PC-9 (cell line): ENCODE results near the gene GUCD1. TPM values are rescaled to one million over a fixed set of nuclear protein-coding genes. Genes with fewer than 3 reads are reported as not detected.

ENCODE experiments used
- BruUV-seq: library from RNA; stranded (reverse); fragments of 400-500 nt; replicated peaks from 2 replicates; lab custom pipeline; 2021; lab: Mats Ljungman, UMichigan
- CTCF ChIA-PET: fragments of 300-600 bp; sonication (Branson Sonifier 250); formaldehyde crosslinking; loops from one replicate; lab custom pipeline; 2022; ENCODE audit warnings: antibody characterized with exemption; lab: Charles Lee
- POLR2A ChIA-PET: fragments of 300-600 bp; sonication (Branson Sonifier 250); formaldehyde crosslinking; loops from one replicate; lab custom pipeline; 2022; ENCODE audit warnings: antibody characterized with exemption; ENCODE audit not compliant: unreplicated experiment; lab: Charles Lee
- DNase-seq, 2 experiments: peaks; one replicate each; pipeline versions ENCODE4 v3.0.0 to v3.0.0-alpha.2; 2015 to 2022; ENCODE audit warnings: mixed read lengths in 1 of 2
- H2AFZ ChIP-seq: fragments of 200-600 bp; sonication (generic); 2 replicates; pipeline ENCODE4 v1.8.1; 2017; ENCODE audit warnings: antibody characterized with exemption
- H3F3A ChIP-seq: fragments of 200-600 bp; sonication (generic); 2 replicates; pipeline ENCODE4 v1.8.1; 2017; ENCODE audit warnings: antibody characterized with exemption, mild to moderate bottlenecking, low read depth; ENCODE audit not compliant: insufficient read depth
- H3K27ac ChIP-seq: fragments of 200-600 bp; sonication (generic); 2 replicates; pipeline ENCODE4 v1.6.1; 2016; ENCODE audit warnings: mixed run types
- H3K27me3 ChIP-seq: fragments of 200-600 bp; sonication (generic); 2 replicates; pipeline ENCODE4 v1.6.1; 2016; ENCODE audit warnings: low read depth, mixed run types; ENCODE audit not compliant: insufficient read depth
- H3K36me3 ChIP-seq: fragments of 200-600 bp; sonication (generic); 2 replicates; pipeline ENCODE4 v1.6.1; 2016; ENCODE audit warnings: low read depth, mixed run types
- H3K4me1 ChIP-seq: fragments of 200-600 bp; sonication (generic); replicated peaks from 2 replicates; pipeline ENCODE4 v1.6.1; 2016; ENCODE audit warnings: mixed run types; ENCODE audit not compliant: insufficient read depth
- H3K4me2 ChIP-seq: fragments of 200-600 bp; sonication (generic); 2 replicates; pipeline ENCODE4 v1.6.1; 2017; ENCODE audit warnings: mixed run types
- H3K4me3 ChIP-seq: fragments of 200-600 bp; sonication (generic); 2 replicates; pipeline ENCODE4 v1.6.1; 2016; ENCODE audit warnings: mixed run types
- H3K79me2 ChIP-seq: fragments of 200-600 bp; sonication (generic); 2 replicates; pipeline ENCODE4 v1.6.1; 2017; ENCODE audit warnings: low read depth, mixed run types
- H3K9me2 ChIP-seq: fragments of 200-600 bp; sonication (generic); 2 replicates; pipeline ENCODE4 v1.8.1; 2017; ENCODE audit warnings: mild to moderate bottlenecking; ENCODE audit not compliant: insufficient read depth
- H3K9me3 ChIP-seq: fragments of 200-600 bp; sonication (generic); 2 replicates; pipeline ENCODE4 v1.8.1; 2016; ENCODE audit warnings: low read depth; ENCODE audit not compliant: insufficient read depth
- H4K20me1 ChIP-seq: fragments of 200-600 bp; sonication (generic); 2 replicates; pipeline ENCODE4 v1.8.1; 2017; ENCODE audit not compliant: insufficient read depth
- CTCF ChIP-seq: fragments of 200-600 bp; sonication (generic); conservative IDR thresholded peaks from 2 replicates; pipeline ENCODE4 v1.6.1; 2017; ENCODE audit warnings: mixed run types, antibody characterized with exemption, mild to moderate bottlenecking, moderate library complexity
- EZH2 ChIP-seq: fragments of 200-600 bp; sonication (generic); IDR thresholded peaks from 2 replicates; pipeline ENCODE4 v1.8.0; 2017; ENCODE audit warnings: antibody characterized with exemption, low read depth
- intact Hi-C: fragments of 100-400 bp; cut with micrococcal nuclease; formaldehyde crosslinking; loops from one replicate; pipeline ENCODE4 v1.10.0; 2022; ENCODE audit not compliant: unreplicated experiment
- total RNA-seq: library from RNA; stranded (reverse); gene quantifications from 2 replicates; pipeline ENCODE4 v1.2.3, GENCODE V29; 2021

GUCD1 gene
- total RNA-seq, 1 experiment from 2014 or later, result 80.2 TPM

GRCh38 chr22:24543679-24544243 lies 11.2 kb downstream of the GUCD1 start:
- BruUV-seq, result no TSS peak
- intact Hi-C loops, result no loop called here

GRCh38 chr22:24543185-24543601 lies 11.7 kb downstream of the GUCD1 start:
- Histone ChIP-seq H3K4me3 (no peak overlapping the region), H3F3A (0 out of 2 replicates have a peak, but pooled peaks cover 3% of the 10 kb centered on the region), H3K4me2 (no peak overlapping the region), H3K9me3 (no peaks in the 10 kb centered on the region), H3K79me2 (no peaks in the 10 kb centered on the region), H3K27me3 (no peaks in the 10 kb centered on the region), H3K36me3 (peaks cover 9% of the 10 kb centered on the region; the same call in 1 of the 2 replicates), H2AFZ (no peak overlapping the region), H3K9me2 (no peaks in the 10 kb centered on the region), H4K20me1 (no peaks in the 10 kb centered on the region), H3K4me1 (no peaks in the 10 kb centered on the region), H3K27ac (no peak overlapping the region)
- intact Hi-C loops, result no loop called here
- POLR2A ChIA-PET, result no interaction called here
- no TSS peak for BruUV-seq
- DNase-seq, result no peak
- no peak for TF ChIP-seq EZH2
- TF ChIP-seq CTCF, result no peak
- CTCF ChIA-PET, result no interaction called here

More at GRCh38 chr22:24543679-24544243, 11.2 kb downstream of the GUCD1 start:
- H3K4me2 ChIP-seq, result no peak overlapping the region
- no peak overlapping the region for H2AFZ ChIP-seq
- no peaks in the 10 kb centered on the region for H3K9me2 ChIP-seq
- no peaks in the 10 kb centered on the region for H4K20me1 ChIP-seq
- no peak overlapping the region for H3K27ac ChIP-seq
- ChIA-PET POLR2A (no interaction called here), CTCF (no interaction called here)
- H3K9me3 ChIP-seq, result no peaks in the 10 kb centered on the region
- no peaks in the 10 kb centered on the region for H3K79me2 ChIP-seq
- H3K4me1 ChIP-seq, result no peaks in the 10 kb centered on the region
- no peak for DNase-seq
- no peaks in the 10 kb centered on the region for H3K27me3 ChIP-seq
- H3K36me3 ChIP-seq, result peaks cover 11% of the 10 kb centered on the region; the same call in 1 of the 2 replicates
- H3K4me3 ChIP-seq, result no peak overlapping the region
- 0 out of 2 replicates have a peak, but pooled peaks cover 3% of the 10 kb centered on the region for H3F3A ChIP-seq
- TF ChIP-seq EZH2 (no peak), CTCF (no peak)

- H3K9me3 ChIP-seq, result no peaks in the 10 kb centered on the region
- CTCF ChIA-PET, result no interaction called here
- no peaks in the 10 kb centered on the region for H3K79me2 ChIP-seq
- no peaks in the 10 kb centered on the region for H3K9me2 ChIP-seq
- H3K4me3 ChIP-seq, result no peak overlapping the region
- no peak overlapping the region for H3K27ac ChIP-seq
- no peak overlapping the region for H2AFZ ChIP-seq
- TF ChIP-seq CTCF, result no peak
- no peak for TF ChIP-seq EZH2
- POLR2A ChIA-PET, result no interaction called here
- H4K20me1 ChIP-seq, result no peaks in the 10 kb centered on the region
- H3K4me2 ChIP-seq, result no peak overlapping the region
- no peak for DNase-seq
- intact Hi-C loops, result no loop called here
- peaks cover 5% of the 10 kb centered on the region; the same call in 1 of the 2 replicates for H3K36me3 ChIP-seq
- no peaks in the 10 kb centered on the region for H3K4me1 ChIP-seq
- no TSS peak for BruUV-seq
- 0 out of 2 replicates have a peak, but pooled peaks cover 3% of the 10 kb centered on the region for H3F3A ChIP-seq
- H3K27me3 ChIP-seq, result no peaks in the 10 kb centered on the region
Measured at GRCh38 chr22:24542641-24543040, 12.3 kb downstream of the GUCD1 start.
